PC-3 (cell line): Measurements from ENCODE around the gene TBC1D2B.
"Not testable (repeated sequence)": the region's sequence is repeated elsewhere in the genome, so short reads cannot be mapped to it uniquely, and the experiment has no call there.

ENCODE experiments used
- EZH2 ChIP-seq: fragments of 300-600 bp; sonication (generic); IDR thresholded peaks from one replicate; pipeline ENCODE4 v1.6.1; 2017; ENCODE audit warnings: antibody characterized with exemption, mild to moderate bottlenecking, low read length; ENCODE audit not compliant: unreplicated experiment
- EZH2phosphoT487 ChIP-seq: fragments of 300-600 bp; sonication (generic); IDR thresholded peaks from 2 replicates; pipeline ENCODE4 v1.6.1; 2018; ENCODE audit warnings: mild to moderate bottlenecking, antibody characterized with exemption, low read length, borderline replicate concordance
- TF ChIP-seq, protein P1 (sequence below): fragments of 300-600 bp; sonication (generic); conservative IDR thresholded peaks from 2 replicates; pipeline ENCODE4 v1.5.1; 2017; ENCODE audit warnings: antibody characterized with exemption, low read depth, mild to moderate bottlenecking, low read length

DNA sequence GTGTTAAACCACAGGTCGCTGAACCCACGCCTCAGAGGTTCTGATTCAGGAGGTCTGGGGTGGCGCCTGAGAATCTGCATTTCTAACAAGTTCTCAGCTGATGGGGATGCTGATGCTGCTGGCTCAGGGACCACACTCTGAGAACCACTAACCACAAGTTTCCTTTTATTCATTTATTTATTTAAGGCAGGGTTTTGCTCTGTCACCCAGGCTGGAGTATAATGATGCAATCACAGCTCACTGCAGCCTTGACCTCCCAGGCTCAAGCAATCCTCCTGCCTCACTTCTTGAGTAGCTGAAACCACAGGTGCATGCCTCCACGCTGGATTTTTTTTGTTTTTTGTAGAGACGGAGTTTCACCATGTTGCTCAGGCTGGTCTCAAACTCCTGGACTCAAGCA lies 123.6 kb downstream of the TBC1D2B start:
- TF ChIP-seq, protein P1, sequence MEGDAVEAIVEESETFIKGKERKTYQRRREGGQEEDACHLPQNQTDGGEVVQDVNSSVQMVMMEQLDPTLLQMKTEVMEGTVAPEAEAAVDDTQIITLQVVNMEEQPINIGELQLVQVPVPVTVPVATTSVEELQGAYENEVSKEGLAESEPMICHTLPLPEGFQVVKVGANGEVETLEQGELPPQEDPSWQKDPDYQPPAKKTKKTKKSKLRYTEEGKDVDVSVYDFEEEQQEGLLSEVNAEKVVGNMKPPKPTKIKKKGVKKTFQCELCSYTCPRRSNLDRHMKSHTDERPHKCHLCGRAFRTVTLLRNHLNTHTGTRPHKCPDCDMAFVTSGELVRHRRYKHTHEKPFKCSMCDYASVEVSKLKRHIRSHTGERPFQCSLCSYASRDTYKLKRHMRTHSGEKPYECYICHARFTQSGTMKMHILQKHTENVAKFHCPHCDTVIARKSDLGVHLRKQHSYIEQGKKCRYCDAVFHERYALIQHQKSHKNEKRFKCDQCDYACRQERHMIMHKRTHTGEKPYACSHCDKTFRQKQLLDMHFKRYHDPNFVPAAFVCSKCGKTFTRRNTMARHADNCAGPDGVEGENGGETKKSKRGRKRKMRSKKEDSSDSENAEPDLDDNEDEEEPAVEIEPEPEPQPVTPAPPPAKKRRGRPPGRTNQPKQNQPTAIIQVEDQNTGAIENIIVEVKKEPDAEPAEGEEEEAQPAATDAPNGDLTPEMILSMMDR = not testable (repeated sequence)
- not testable (repeated sequence) for TF ChIP-seq EZH2, EZH2phosphoT487
